ENCODE results near the gene ZAR1L. TPM values are rescaled to one million over a fixed set of nuclear protein-coding genes. Genes with fewer than 3 reads are reported as not detected.

The ZAR1L gene
- total and polyA plus RNA-seq, 8 donors: not detected

- no peak overlapping the region for H3K27ac ChIP-seq
- peaks cover 0 to 3% (median under 1%) of the 10 kb centered on the region in 3 donors for H3K4me1 ChIP-seq
- peak in 3 of 4 donors; percentile 58 to 78 (median 72) for ATAC-seq
- 75 to 80% methylated on average over 9 of the region's 9 CpGs for WGBS, 2 donors
- intact Hi-C loops (cut with DNase I): no loop called here
- no peak for TF ChIP-seq CTCF (IDR thresholded peaks at IDR 0.05)
- peak in 4 of 6 donors; percentile 9 to 49 (median 22) for DNase-seq
- no peaks in the 10 kb centered on the region for H3K9me3 ChIP-seq
- no peaks in the 10 kb centered on the region for H3K27me3 ChIP-seq
- peak; percentile 49 for FAIRE-seq
- peaks cover 3 to 17% (median 8%) of the 10 kb centered on the region in 3 donors for H3K36me3 ChIP-seq
- H3K4me3 ChIP-seq: no peak overlapping the region
Measured at GRCh38 chr13:32261567-32261966, 53.6 kb downstream of the ZAR1L start.

- Histone ChIP-seq H3K36me3 (peaks cover 0 to 10% (median 0%) of the 10 kb centered on the region in 3 donors), H3K4me3 (no peak overlapping the region), H3K4me1 (peaks cover 0 to 22% (median 19%) of the 10 kb centered on the region in 3 donors), H3K27me3 (no peaks in the 10 kb centered on the region), H3K9me3 (no peaks in the 10 kb centered on the region), H3K27ac (no peak overlapping the region)
- intact Hi-C loops (cut with DNase I): no loop called here
- TF ChIP-seq CTCF (IDR thresholded peaks at IDR 0.05): no peak
- WGBS, 2 donors: 94 to 100% methylated on average over 1 of the region's 1 CpG
- no peak for ATAC-seq
- no peak for DNase-seq
- FAIRE-seq: no peak
Measured at GRCh38 chr13:32259116-32259515, 56.0 kb downstream of the ZAR1L start.

- no peak for FAIRE-seq
- H3K4me3 ChIP-seq: no peak overlapping the region
- intact Hi-C loops (cut with DNase I): no loop called here
Measured at GRCh38 chr13:32257649-32258048, 57.5 kb downstream of the ZAR1L start.

GRCh38 chr13:32256243-32256642 is 58.9 kb downstream of the ZAR1L start:
- Histone ChIP-seq H3K4me3 (no peak overlapping the region), H3K9me3 (no peaks in the 10 kb centered on the region), H3K4me1 (peaks cover 0 to 33% (median 21%) of the 10 kb centered on the region in 3 donors), H3K36me3 (no peaks in the 10 kb centered on the region), H3K27ac (peak overlapping the region in 2 of 4 donors; percentile 72 to 80), H3K27me3 (no peaks in the 10 kb centered on the region)
- intact Hi-C loops (cut with DNase I): no loop called here
- DNase-seq (no peak), ATAC-seq (no peak), FAIRE-seq (no peak)
- TF ChIP-seq CTCF (IDR thresholded peaks at IDR 0.05): no peak
- WGBS, 2 donors: 58 to 60% methylated on average over 4 of the region's 4 CpGs

More at GRCh38 chr13:32257649-32258048, 57.5 kb downstream of the ZAR1L start:
- DNase-seq (no peak), ATAC-seq (no peak)
- no peaks in the 10 kb centered on the region for H3K27me3 ChIP-seq
- no peak for TF ChIP-seq CTCF (IDR thresholded peaks at IDR 0.05)
- H3K4me1 ChIP-seq: peaks cover 0 to 31% (median 21%) of the 10 kb centered on the region in 3 donors
- no peaks in the 10 kb centered on the region for H3K9me3 ChIP-seq
- no peaks in the 10 kb centered on the region for H3K36me3 ChIP-seq
- no peak overlapping the region for H3K27ac ChIP-seq

- Histone ChIP-seq H3K27ac (peak overlapping the region in 2 of 4 donors; percentile 72 to 80), H3K9me3 (no peaks in the 10 kb centered on the region), H3K4me1 (peaks cover 0 to 33% (median 21%) of the 10 kb centered on the region in 3 donors), H3K4me3 (no peak overlapping the region), H3K36me3 (no peaks in the 10 kb centered on the region), H3K27me3 (no peaks in the 10 kb centered on the region)
- FAIRE-seq: no peak
- ATAC-seq: peak in 3 of 4 donors; percentile 40 to 63 (median 56)
- WGBS, 2 donors: 43 to 46% methylated on average over 6 of the region's 6 CpGs
- no peak for TF ChIP-seq CTCF (IDR thresholded peaks at IDR 0.05)
- no peak for DNase-seq
- intact Hi-C loops (cut with DNase I): no loop called here
Measured at GRCh38 chr13:32255724-32256109, 59.4 kb downstream of the ZAR1L start.
